ENCODE results near the gene SPRR3.

- TF ChIP-seq CTCF (IDR thresholded peaks at IDR 0.05) (no peak), POLR2A (IDR thresholded peaks at IDR 0.05) (no peak)
Observed at GRCh38 chr1:152959801-152960451, 41.6 kb upstream of the SPRR3 start.

Measured in prostate gland (tissue), 2 donors.